Liver (tissue), 9 donors: ENCODE measurements around the gene KIAA0753. TPM values are rescaled to one million over a fixed set of nuclear protein-coding genes. Genes with fewer than 3 reads are reported as not detected.

Experiments used
- DNase-seq: peaks from one replicate; pipeline ENCODE4 v3.0.0-alpha.2; 2017; ENCODE audit warnings: low spot score
- H3K27ac ChIP-seq, 2 donors: one replicate each; pipeline ENCODE4 v1.7.0; 2013; ENCODE audit warnings: inconsistent platforms in 2 of 2, low read length in 2 of 2, control low read depth in 1 of 2, low read depth in 1 of 2, mild to moderate bottlenecking in 1 of 2
- H3K27me3 ChIP-seq, 4 donors: one replicate each; pipeline versions ENCODE4 v1.6.1 to v1.7.0; 2013; ENCODE audit warnings: low read length in 3 of 4, inconsistent platforms in 1 of 4, mild to moderate bottlenecking in 1 of 4, moderate library complexity in 1 of 4; ENCODE audit not compliant: control insufficient read depth in 4 of 4, insufficient read depth in 4 of 4
- H3K36me3 ChIP-seq, 4 donors: one replicate each; pipeline versions ENCODE4 v1.6.1 to v1.7.0; 2013; ENCODE audit warnings: low read length in 3 of 4, mild to moderate bottlenecking in 3 of 4, low read depth in 1 of 4, moderate library complexity in 1 of 4; ENCODE audit not compliant: control insufficient read depth in 4 of 4, insufficient read depth in 3 of 4
- H3K4me1 ChIP-seq, 4 donors: one replicate each; pipeline versions ENCODE4 v1.6.1 to v1.7.0; 2013; ENCODE audit warnings: low read length in 3 of 4, mild to moderate bottlenecking in 3 of 4, moderate library complexity in 1 of 4; ENCODE audit not compliant: control insufficient read depth in 4 of 4, insufficient read depth in 4 of 4
- H3K4me3 ChIP-seq, 3 donors: one replicate each; pipeline versions ENCODE4 v1.6.1 to v1.7.0; 2013; ENCODE audit warnings: low read length in 3 of 3, control low read depth in 1 of 3, low read depth in 1 of 3, mild to moderate bottlenecking in 1 of 3
- H3K9ac ChIP-seq, 2 donors: one replicate each; pipeline ENCODE4 v1.7.0; 2013; ENCODE audit warnings: low read length in 2 of 2, mild to moderate bottlenecking in 2 of 2, moderate library complexity in 2 of 2, control low read depth in 1 of 2, low read depth in 1 of 2
- H3K9me3 ChIP-seq, 4 donors: one replicate each; pipeline versions ENCODE4 v1.6.1 to v1.7.0; 2013; ENCODE audit warnings: low read length in 3 of 4; ENCODE audit not compliant: control insufficient read depth in 4 of 4
- ATF3 ChIP-seq: IDR thresholded peaks from 2 replicates; pipeline ENCODE4 v1.6.1; 2016; ENCODE audit warnings: antibody characterized with exemption
- CTCF ChIP-seq: fragments of 150-350 bp; IDR thresholded peaks from 2 replicates; pipeline ENCODE4 v1.5.1; 2017; ENCODE audit warnings: improper control_type of control experiment, low read depth, low read length; ENCODE audit not compliant: missing input control
- EGR1 ChIP-seq, 2 donors: IDR thresholded peaks; 2 replicates each; pipeline ENCODE4 v1.6.1; 2016 to 2018; ENCODE audit warnings: antibody characterized with exemption in 2 of 2, low read depth in 2 of 2
- FOXA1 ChIP-seq: IDR thresholded peaks from 2 replicates; pipeline ENCODE4 v1.6.1; 2016; ENCODE audit warnings: antibody characterized with exemption
- FOXA2 ChIP-seq: IDR thresholded peaks from 2 replicates; pipeline ENCODE4 v1.6.1; 2016; ENCODE audit warnings: antibody characterized with exemption
- GABPA ChIP-seq, 2 donors: IDR thresholded peaks in 1 of 2; conservative IDR thresholded peaks in 1 of 2; 2 replicates each; pipeline ENCODE4 v1.6.1; 2016; ENCODE audit warnings: antibody characterized with exemption in 2 of 2, mild to moderate bottlenecking in 1 of 2, moderate library complexity in 1 of 2
- HNF4A ChIP-seq, 2 donors: conservative IDR thresholded peaks; 2 replicates each; pipeline ENCODE4 v1.6.1; 2016; ENCODE audit warnings: antibody characterized with exemption in 2 of 2, mild to moderate bottlenecking in 2 of 2
- JUND ChIP-seq, 2 donors: IDR thresholded peaks; 2 replicates each; pipeline ENCODE4 v1.6.1; 2016; ENCODE audit warnings: antibody characterized with exemption in 2 of 2
- MAX ChIP-seq: IDR thresholded peaks from 2 replicates; pipeline ENCODE4 v1.6.1; 2016; ENCODE audit warnings: antibody characterized with exemption
- NR2F2 ChIP-seq: IDR thresholded peaks from 2 replicates; pipeline ENCODE4 v1.6.1; 2016; ENCODE audit warnings: antibody characterized with exemption
- RAD21 ChIP-seq, 2 donors: IDR thresholded peaks; 2 replicates each; pipeline ENCODE4 v1.6.1; 2016; ENCODE audit warnings: antibody characterized with exemption in 2 of 2, mild to moderate bottlenecking in 2 of 2
- REST ChIP-seq: IDR thresholded peaks from 2 replicates; pipeline ENCODE4 v1.6.1; 2016; ENCODE audit warnings: antibody characterized with exemption, mild to moderate bottlenecking
- RXRA ChIP-seq, 2 donors: IDR thresholded peaks; 2 replicates each; pipeline ENCODE4 v1.6.1; 2017 to 2018; ENCODE audit warnings: antibody characterized with exemption in 2 of 2, mild to moderate bottlenecking in 1 of 2
- SP1 ChIP-seq: IDR thresholded peaks from 2 replicates; pipeline ENCODE4 v1.6.1; 2018; ENCODE audit warnings: antibody characterized with exemption, mild to moderate bottlenecking
- TAF1 ChIP-seq: conservative IDR thresholded peaks from 2 replicates; pipeline ENCODE4 v1.6.1; 2016; ENCODE audit warnings: antibody characterized with exemption, mild to moderate bottlenecking
- YY1 ChIP-seq: IDR thresholded peaks from 2 replicates; pipeline ENCODE4 v1.6.1; 2016; ENCODE audit warnings: antibody characterized with exemption, mild to moderate bottlenecking
- ZBTB33 ChIP-seq: IDR thresholded peaks from 2 replicates; pipeline ENCODE4 v1.6.1; 2016; ENCODE audit warnings: antibody characterized with exemption
- WGBS: extraction: QIAGEN DNeasy Blood & Tissue Kit; methylation state at CpG from one replicate; pipeline ENCODE4 v1.1.7; 2013; 5-methylcytosine and 5-hydroxymethylcytosine counted together
- polyA plus RNA-seq, 2 donors: library from polyadenylated mRNA; stranded (reverse) in 1 of 2; unstranded in 1 of 2; fragments of 200-250 nt in 1 of 2; fragments of >200 nt in 1 of 2; fragmentation: Nextera tagmentation in 1 of 2; extraction: Ambion mirVana in 1 of 2; gene quantifications; one replicate each; pipeline versions ENCODE4 v1.2.1 to v1.2.3, GENCODE V29; 2013 to 2015
- total RNA-seq, 2 donors: library from RNA; depleted of rRNA; stranded (reverse); fragments of >200 nt; gene quantifications; one replicate each; pipeline ENCODE4 v1.2.3, GENCODE V29; 2014
- donor health status: healthy.
- donor health status: healthy.
- donor health status: healthy.
- donor health status: healthy.
- donor health status: healthy.

Gene KIAA0753
- total and polyA plus RNA-seq, 4 donors = 2.0 to 5.9 (median 3.0) TPM

GRCh38 chr17:6558932-6559752 lies 81.4 kb downstream of the KIAA0753 start:
- WGBS = 86% methylated on average over 11 of the region's 11 CpGs
- Histone ChIP-seq H3K27ac (no peak overlapping the region), H3K4me1 (peaks cover 2 to 14% (median 10%) of the 10 kb centered on the region in 4 donors)

GRCh38 chr17:6558276-6558675 lies 82.2 kb downstream of the KIAA0753 start:
- no peak for DNase-seq
- no peak for TF ChIP-seq JUND (IDR thresholded peaks at IDR 0.05)
- TF ChIP-seq FOXA2 = no peak
- no peak for TF ChIP-seq CTCF
- no peak for TF ChIP-seq RXRA (IDR thresholded peaks at IDR 0.05)
- TF ChIP-seq GABPA (IDR thresholded peaks at IDR 0.05 in 1 of 2, conservative IDR thresholded peaks at IDR 0.05 in 1 of 2) = no peak
- TF ChIP-seq ZBTB33 = no peak
- TF ChIP-seq FOXA1 = no peak
- TF ChIP-seq TAF1 = no peak
- TF ChIP-seq MAX = no peak
- no peak for TF ChIP-seq YY1
- TF ChIP-seq EGR1 (IDR thresholded peaks at IDR 0.05; ENCODE audit: low read depth in 2 of 2) = no peak
- no peak for TF ChIP-seq REST
- TF ChIP-seq ATF3 = no peak
- no peak for TF ChIP-seq NR2F2
- no peak for TF ChIP-seq SP1
- no peak for TF ChIP-seq HNF4A (conservative IDR thresholded peaks at IDR 0.05)
- Histone ChIP-seq H3K4me3 (no peak overlapping the region), H3K36me3 (no peaks in the 10 kb centered on the region), H3K9ac (no peak overlapping the region), H3K27ac (no peak overlapping the region), H3K27me3 (peaks cover 0 to 4% (median 1%) of the 10 kb centered on the region in 4 donors), H3K9me3 (no peaks in the 10 kb centered on the region), H3K4me1 (peaks cover 2 to 14% (median 10%) of the 10 kb centered on the region in 4 donors)
- WGBS = 89% methylated on average over 6 of the region's 6 CpGs

More at GRCh38 chr17:6558932-6559752, 81.4 kb downstream of the KIAA0753 start:
- Histone ChIP-seq H3K9me3 (no peaks in the 10 kb centered on the region), H3K36me3 (no peaks in the 10 kb centered on the region), H3K4me3 (no peak overlapping the region), H3K9ac (no peak overlapping the region), H3K27me3 (peaks cover 0 to 4% (median 1%) of the 10 kb centered on the region in 4 donors)
- TF ChIP-seq RAD21 (IDR thresholded peaks at IDR 0.05) (peak in 1 of 2 donors; percentile 28), MAX (no peak), FOXA1 (no peak), NR2F2 (peak; percentile 42), EGR1 (IDR thresholded peaks at IDR 0.05; ENCODE audit: low read depth in 2 of 2) (no peak), ZBTB33 (no peak)
- DNase-seq = no peak
